Measurements from ENCODE around the gene TAF4B. TPM values are rescaled to one million over a fixed set of nuclear protein-coding genes. Genes with fewer than 3 reads are reported as not detected.

The TAF4B gene, protein sequence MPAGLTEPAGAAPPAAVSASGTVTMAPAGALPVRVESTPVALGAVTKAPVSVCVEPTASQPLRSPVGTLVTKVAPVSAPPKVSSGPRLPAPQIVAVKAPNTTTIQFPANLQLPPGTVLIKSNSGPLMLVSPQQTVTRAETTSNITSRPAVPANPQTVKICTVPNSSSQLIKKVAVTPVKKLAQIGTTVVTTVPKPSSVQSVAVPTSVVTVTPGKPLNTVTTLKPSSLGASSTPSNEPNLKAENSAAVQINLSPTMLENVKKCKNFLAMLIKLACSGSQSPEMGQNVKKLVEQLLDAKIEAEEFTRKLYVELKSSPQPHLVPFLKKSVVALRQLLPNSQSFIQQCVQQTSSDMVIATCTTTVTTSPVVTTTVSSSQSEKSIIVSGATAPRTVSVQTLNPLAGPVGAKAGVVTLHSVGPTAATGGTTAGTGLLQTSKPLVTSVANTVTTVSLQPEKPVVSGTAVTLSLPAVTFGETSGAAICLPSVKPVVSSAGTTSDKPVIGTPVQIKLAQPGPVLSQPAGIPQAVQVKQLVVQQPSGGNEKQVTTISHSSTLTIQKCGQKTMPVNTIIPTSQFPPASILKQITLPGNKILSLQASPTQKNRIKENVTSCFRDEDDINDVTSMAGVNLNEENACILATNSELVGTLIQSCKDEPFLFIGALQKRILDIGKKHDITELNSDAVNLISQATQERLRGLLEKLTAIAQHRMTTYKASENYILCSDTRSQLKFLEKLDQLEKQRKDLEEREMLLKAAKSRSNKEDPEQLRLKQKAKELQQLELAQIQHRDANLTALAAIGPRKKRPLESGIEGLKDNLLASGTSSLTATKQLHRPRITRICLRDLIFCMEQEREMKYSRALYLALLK
- total RNA-seq = 1 to 10 TPM; 1.5 to 3.3 (median 1.7) TPM
- 13.5 TPM for total RNA-seq (2013)

DNA sequence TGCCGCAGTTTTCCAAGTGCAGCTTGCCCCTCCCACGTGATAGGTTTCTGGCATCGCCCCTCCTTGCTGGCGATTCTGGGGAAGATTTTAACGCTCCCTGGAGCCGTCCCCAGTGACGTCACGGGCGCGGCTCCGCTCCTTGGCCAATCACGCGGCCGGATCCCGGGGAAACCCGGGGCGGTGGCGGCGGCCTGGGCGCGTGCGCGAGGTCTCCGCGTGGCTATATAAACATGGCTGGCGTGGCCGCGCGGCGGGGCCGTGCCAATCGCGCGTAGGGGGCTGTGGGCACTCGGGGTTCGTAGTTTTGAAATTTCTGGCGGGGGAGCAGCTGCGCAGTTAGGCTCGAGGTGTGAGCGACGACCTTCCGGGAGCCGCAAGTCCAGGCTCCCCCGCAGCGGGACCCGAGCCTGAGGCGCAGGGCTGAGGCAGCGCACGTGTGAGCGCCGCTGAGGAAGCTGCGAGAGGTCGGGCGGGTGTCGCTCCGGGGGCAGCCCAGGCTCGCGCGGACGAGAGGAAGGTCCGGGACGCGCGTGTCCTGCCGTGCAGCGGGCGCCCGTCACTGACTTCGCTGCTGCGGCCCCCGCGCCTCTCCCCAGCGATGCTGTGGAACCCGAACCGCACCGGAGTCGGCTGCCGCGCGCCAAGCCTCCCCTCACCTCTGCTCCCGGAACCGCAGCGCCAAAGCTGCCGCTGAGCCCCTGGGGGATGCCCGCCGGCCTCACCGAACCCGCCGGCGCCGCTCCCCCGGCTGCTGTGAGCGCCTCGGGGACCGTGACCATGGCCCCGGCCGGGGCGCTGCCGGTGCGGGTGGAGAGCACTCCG lies at the start of gene TAF4B:
TAF4B (plus strand) TSS at position 217 of the 822 bp plus-strand sequence; CDS start at position 706, 489 bp downstream.
- H3K9me3 Mint-ChIP-seq = no peaks in the 10 kb centered on the region
- WGBS (ENCODE audit: insufficient coverage) = under 1% methylated on average over 101 of the region's 101 CpGs
- peak within 1 kb of the TSS; percentile 95 for H3K4me3 Mint-ChIP-seq
- H3K4me1 Mint-ChIP-seq = peaks cover 16 to 24% of the 10 kb centered on the region in 2 donors
- no peaks in the 10 kb centered on the region for H3K36me3 Mint-ChIP-seq
- Histone ChIP-seq H3K36me3 (ENCODE audit: control insufficient read depth, insufficient read depth, low read length) (no peaks in the 10 kb centered on the region), H3K27me3 (ENCODE audit: control insufficient read depth, insufficient read depth, low read length) (no peaks in the 10 kb centered on the region), H3K4me3 (ENCODE audit: low read length) (peak within 1 kb of the TSS; percentile 58), H3K9me3 (ENCODE audit: control insufficient read depth, insufficient read depth, low read length) (no peaks in the 10 kb centered on the region), H3K4me1 (ENCODE audit: control insufficient read depth, insufficient read depth, low read length) (peaks cover 8% of the 10 kb centered on the region), H3K27ac (ENCODE audit: low read length) (peak within 1 kb of the TSS; percentile 69)
- intact Hi-C loops (cut with micrococcal nuclease) = loop anchor here (1.0 kb wide), 1 partner anchor 135 kb away; no protein-coding TSS in a partner anchor
- H3K27me3 Mint-ChIP-seq (ENCODE audit: low read depth in 2 of 2) = peaks cover 21 to 22% of the 10 kb centered on the region in 2 donors
- ATAC-seq = peak; percentile 80 to 85 (median 84)
- TF ChIP-seq, protein P1, sequence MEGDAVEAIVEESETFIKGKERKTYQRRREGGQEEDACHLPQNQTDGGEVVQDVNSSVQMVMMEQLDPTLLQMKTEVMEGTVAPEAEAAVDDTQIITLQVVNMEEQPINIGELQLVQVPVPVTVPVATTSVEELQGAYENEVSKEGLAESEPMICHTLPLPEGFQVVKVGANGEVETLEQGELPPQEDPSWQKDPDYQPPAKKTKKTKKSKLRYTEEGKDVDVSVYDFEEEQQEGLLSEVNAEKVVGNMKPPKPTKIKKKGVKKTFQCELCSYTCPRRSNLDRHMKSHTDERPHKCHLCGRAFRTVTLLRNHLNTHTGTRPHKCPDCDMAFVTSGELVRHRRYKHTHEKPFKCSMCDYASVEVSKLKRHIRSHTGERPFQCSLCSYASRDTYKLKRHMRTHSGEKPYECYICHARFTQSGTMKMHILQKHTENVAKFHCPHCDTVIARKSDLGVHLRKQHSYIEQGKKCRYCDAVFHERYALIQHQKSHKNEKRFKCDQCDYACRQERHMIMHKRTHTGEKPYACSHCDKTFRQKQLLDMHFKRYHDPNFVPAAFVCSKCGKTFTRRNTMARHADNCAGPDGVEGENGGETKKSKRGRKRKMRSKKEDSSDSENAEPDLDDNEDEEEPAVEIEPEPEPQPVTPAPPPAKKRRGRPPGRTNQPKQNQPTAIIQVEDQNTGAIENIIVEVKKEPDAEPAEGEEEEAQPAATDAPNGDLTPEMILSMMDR (IDR thresholded peaks at IDR 0.05) = no peak
- H3K27ac Mint-ChIP-seq = peak within 1 kb of the TSS; percentile 65 to 86
- DNase-seq = peak; percentile 72 to 95

DNA sequence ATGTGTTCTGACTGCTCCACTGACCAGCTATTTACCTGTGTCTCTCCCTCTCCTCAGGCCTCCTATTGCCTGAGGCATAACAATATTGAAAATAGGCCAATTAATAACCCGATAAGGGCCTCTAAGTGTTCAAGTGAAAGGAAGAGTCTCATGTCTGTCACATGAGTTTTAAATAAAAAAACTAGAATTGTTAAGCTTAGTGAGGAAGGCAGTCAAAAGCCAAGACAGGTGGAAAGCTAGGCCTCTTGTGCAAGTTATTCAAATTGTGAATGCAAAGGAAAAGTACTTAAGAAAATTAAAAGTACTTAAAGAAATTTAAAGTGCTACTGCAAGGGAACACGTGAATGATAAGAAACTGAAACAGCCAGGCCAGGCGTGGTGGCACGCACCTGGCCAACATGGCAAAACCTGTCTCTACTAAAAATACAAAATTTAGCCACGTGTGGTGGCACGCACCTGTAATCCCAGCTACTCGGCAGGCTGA lies 44.9 kb upstream of the TAF4B start:
- no peaks in the 10 kb centered on the region for H3K9me3 Mint-ChIP-seq
- Histone ChIP-seq H3K27ac (ENCODE audit: low read length) (no peak overlapping the region), H3K27me3 (ENCODE audit: control insufficient read depth, insufficient read depth, low read length) (no peaks in the 10 kb centered on the region), H3K36me3 (ENCODE audit: control insufficient read depth, insufficient read depth, low read length) (no peaks in the 10 kb centered on the region), H3K4me1 (ENCODE audit: control insufficient read depth, insufficient read depth, low read length) (no peaks in the 10 kb centered on the region), H3K9me3 (ENCODE audit: control insufficient read depth, insufficient read depth, low read length) (no peaks in the 10 kb centered on the region), H3K4me3 (ENCODE audit: low read length) (no peak overlapping the region)
- H3K4me3 Mint-ChIP-seq = no peak overlapping the region
- no peaks in the 10 kb centered on the region for H3K27me3 Mint-ChIP-seq (ENCODE audit: low read depth in 2 of 2)
- H3K4me1 Mint-ChIP-seq = peaks cover 0 to 5% of the 10 kb centered on the region in 2 donors
- H3K27ac Mint-ChIP-seq = no peak overlapping the region
- TF ChIP-seq, protein P1 (IDR thresholded peaks at IDR 0.05) = no peak
- DNase-seq (no peak), ATAC-seq (no peak)
- H3K36me3 Mint-ChIP-seq = no peaks in the 10 kb centered on the region
- intact Hi-C loops (cut with micrococcal nuclease) = no loop called here
- 86% methylated on average over 7 of the region's 7 CpGs for WGBS (ENCODE audit: insufficient coverage)

DNA sequence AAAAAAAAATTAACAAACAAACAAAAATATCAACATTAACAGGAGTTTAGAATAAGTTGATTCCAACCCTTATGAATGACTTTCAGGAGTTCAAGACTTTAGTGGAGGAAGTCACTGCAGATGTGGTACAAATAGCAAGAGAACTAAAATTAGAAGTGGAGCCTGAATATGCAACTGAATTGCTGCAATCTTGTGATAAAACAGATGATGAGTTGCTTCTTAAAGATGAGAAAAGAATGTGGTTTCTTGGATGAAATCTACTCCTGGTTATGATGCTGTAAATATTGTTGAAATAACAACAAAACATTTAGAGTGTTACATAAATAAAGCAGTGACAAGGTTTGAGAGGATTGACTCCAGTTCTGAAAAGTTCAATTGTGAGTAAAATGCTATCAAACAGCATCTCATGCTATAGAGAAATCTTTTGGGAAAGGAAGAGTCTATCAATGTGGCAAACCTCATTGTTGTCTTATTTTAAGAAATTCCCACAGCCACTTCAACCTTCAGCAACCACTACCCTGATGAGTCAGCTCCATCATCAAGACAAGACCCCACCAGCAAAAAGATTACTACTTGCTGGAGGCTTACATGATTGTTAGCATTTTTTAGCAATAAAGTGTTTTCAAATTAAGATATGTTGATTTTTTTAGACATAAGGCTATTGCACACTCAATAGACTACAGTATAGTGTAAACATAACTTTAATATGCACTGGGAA lies 42.7 kb upstream of the TAF4B start:
- Mint-ChIP-seq H3K27ac (no peak overlapping the region), H3K4me3 (no peak overlapping the region), H3K27me3 (ENCODE audit: low read depth in 2 of 2) (no peaks in the 10 kb centered on the region), H3K36me3 (no peaks in the 10 kb centered on the region), H3K9me3 (no peaks in the 10 kb centered on the region), H3K4me1 (peaks cover 0 to 5% of the 10 kb centered on the region in 2 donors)
- intact Hi-C loops (cut with micrococcal nuclease) = no loop called here
- TF ChIP-seq, protein P1 (IDR thresholded peaks at IDR 0.05) = no peak
- H3K4me3 ChIP-seq (ENCODE audit: low read length) = no peak overlapping the region
- H3K27me3 ChIP-seq (ENCODE audit: control insufficient read depth, insufficient read depth, low read length) = no peaks in the 10 kb centered on the region
- DNase-seq (no peak), ATAC-seq (no peak)
- no peaks in the 10 kb centered on the region for H3K36me3 ChIP-seq (ENCODE audit: control insufficient read depth, insufficient read depth, low read length)
- H3K9me3 ChIP-seq (ENCODE audit: control insufficient read depth, insufficient read depth, low read length) = no peaks in the 10 kb centered on the region
- no peaks in the 10 kb centered on the region for H3K4me1 ChIP-seq (ENCODE audit: control insufficient read depth, insufficient read depth, low read length)
- H3K27ac ChIP-seq (ENCODE audit: low read length) = no peak overlapping the region
